ENCODE measurements around the gene BORCS5.

DNA sequence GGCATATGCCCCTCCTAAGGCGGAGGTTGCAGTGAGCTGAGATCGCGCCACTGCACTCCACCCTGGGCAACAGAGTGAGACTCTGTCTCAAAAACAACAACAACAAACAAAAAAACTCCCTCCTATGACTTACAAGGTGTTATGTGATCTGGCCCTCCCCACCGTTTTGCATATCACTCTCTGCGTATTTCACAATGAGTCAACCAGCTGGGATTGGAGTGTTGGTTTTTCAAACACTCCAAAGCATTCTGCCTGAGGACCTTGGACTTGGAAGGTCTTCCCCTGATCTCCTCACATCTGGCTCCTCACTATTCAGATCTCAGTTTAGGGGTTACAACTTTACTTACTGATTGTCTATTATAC, 20.8 kb upstream of the BORCS5 start:
- TF ChIP-seq POLR2AphosphoS5 (IDR thresholded peaks at IDR 0.05; ENCODE audit: low read depth, low read length) (no peak), POLR2A (IDR thresholded peaks at IDR 0.05; ENCODE audit: low read depth, low read length) (no peak), SPI1 (IDR thresholded peaks at IDR 0.05; ENCODE audit: low read depth, low read length) (no peak), PAX5 (IDR thresholded peaks at IDR 0.05; ENCODE audit: insufficient read depth, low read length, severe bottlenecking) (no peak), TAF1 (IDR thresholded peaks at IDR 0.05; ENCODE audit: low read depth, low read length) (no peak), POU2F2 (IDR thresholded peaks at IDR 0.05; ENCODE audit: low read depth, low read length) (peak; percentile 96)
